GM19023 (cell line): Measurements from ENCODE around the gene ATP8B4.

ENCODE experiments used
- ATAC-seq: cut with Tn5 transposase; IDR thresholded peaks from one replicate; pipeline ENCODE4 v1.9.1; 2021; ENCODE audit warnings: mild to moderate bottlenecking, moderate library complexity; ENCODE audit not compliant: unreplicated experiment

ATP8B4 gene

DNA sequence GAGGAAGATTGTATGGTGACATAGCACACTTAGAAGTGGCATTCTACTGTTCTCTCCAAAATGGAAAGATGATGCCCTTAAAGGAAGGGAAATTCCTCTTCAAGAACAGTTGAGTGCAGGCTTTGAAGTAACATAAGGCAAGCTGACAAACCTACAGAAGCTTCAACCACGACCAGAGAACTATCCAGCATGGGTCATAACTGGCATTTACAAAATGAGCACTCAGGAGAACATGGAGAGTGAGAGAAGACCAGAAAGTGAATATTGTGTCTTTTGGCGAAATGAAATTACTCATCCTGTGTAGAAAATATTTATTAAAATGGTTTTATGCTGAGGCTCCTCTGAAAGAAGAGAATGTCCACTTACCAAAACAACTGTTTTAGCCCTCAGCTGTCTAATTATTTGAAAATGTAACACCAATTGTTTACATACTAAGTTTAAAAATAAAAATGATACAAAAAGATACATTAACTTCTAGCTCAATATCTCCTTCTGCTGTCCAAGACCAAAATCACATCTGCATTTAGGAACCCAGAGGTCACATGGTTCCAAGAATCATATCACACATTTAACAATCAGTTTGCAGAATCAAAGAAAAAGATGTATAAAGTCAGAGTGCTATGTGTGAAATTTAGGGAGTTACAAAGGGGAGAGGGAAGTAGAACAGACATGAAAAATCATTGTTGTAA is 216.9 kb downstream of the ATP8B4 start:
- no peak for ATAC-seq

GRCh38 chr15:49901321-49901720 is 217.7 kb downstream of the ATP8B4 start:
- ATAC-seq: no peak

GRCh38 chr15:49900903-49901235 is 218.2 kb downstream of the ATP8B4 start:
- no peak for ATAC-seq

DNA sequence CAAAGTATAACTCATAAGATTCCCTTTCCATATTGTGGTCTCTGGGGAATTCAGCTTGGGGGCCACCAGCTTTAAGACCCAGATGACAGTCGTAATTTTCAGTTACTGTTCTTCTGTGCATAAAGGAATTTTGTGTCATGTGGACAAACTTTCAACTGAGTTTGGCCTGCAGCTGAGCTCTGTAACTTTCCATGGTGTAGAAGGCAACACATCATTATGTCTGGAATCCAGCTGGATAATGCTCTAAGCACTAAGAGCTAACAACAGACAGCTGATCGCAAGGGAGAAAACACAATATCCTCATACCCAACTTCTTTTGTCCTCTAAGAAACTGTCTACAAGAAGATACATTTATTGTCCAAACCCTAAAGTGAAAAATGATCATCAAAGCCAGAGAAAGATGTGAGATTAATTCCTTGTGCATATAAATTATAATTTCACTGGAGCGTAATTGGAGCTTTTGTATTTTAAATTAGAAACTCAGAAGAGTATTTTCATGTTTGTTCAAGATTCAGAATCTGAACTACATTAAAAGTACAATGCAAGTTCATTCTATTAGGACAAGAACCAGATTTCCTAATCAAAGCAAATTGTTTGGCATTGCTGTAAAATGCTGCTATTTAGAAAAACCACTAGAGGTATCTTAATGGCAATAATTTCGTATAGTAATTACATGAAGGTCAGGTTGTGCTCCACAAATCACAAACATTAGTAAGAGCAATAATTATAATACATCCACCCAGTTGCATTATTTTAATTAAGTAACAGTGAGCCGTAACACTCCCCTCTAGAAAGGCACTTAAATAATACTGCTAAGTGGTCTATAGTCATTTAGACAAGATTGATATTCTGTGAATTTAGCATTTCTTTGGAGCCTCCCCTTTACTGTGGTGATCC is 218.8 kb downstream of the ATP8B4 start:
- no peak for ATAC-seq

- no peak for ATAC-seq
Observed at GRCh38 chr15:49898575-49899283, 220.3 kb downstream of the ATP8B4 start.

- ATAC-seq: no peak
Observed at GRCh38 chr15:49898097-49898496, 220.9 kb downstream of the ATP8B4 start.

- ATAC-seq: no peak
Observed at GRCh38 chr15:49895347-49896223, 223.4 kb downstream of the ATP8B4 start.

GRCh38 chr15:49890689-49891088 is 228.3 kb downstream of the ATP8B4 start:
- no peak for ATAC-seq

DNA sequence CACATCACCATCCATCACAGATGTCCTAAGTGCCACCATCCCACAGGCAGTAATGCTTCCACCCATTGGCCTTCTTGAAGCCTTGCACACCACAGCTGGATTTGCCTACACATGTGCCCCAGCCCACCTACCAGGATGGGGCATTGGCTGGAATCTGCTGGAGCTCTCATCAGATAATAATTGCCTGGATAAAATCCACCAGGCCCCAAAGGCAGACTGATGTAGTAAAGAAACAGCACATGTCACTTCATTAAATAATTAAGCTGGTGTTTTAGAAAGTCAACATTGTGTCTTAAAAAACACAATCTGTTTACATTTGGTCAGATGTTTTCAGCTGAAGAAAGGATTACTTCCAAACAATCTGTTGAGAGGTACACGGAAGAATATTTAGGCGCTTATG is 229.5 kb downstream of the ATP8B4 start:
- ATAC-seq: no peak

DNA sequence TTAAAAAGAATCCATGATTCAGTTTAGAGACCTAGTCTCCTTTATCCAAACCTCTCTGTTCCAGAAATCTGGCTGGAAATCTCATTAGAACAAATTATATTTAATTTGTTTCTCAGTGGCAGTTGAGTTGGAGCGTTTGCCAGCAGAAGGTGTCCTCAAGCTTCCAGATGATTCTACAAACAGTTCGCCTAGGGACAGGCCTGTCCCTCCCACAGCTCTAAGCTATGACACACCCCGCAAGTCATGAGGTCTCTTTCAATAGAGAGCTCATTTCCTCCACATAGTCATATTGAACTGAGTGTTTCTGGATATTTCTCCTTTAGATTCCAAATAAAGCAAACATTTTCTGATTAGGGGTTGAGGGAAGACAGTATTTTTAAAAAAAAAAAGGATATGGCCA is 230.3 kb downstream of the ATP8B4 start:
- ATAC-seq: no peak

DNA sequence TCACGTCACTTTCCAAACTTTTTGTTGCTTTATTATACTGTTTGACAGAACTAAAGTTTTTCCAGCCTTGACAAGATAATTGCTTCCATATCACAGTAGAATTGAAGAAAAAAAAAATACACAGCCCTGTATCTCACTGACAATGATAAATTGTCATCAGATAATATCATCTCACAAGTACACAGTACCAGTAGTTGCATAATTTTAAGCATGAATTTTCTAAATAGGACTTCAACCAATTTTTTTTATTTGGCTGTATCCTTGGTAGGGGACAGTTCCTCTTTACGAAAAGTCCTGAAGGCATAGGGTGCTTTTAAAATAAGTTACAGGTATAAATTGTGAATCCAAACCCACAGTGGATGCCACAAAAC is 230.7 kb downstream of the ATP8B4 start:
- ATAC-seq: no peak

DNA sequence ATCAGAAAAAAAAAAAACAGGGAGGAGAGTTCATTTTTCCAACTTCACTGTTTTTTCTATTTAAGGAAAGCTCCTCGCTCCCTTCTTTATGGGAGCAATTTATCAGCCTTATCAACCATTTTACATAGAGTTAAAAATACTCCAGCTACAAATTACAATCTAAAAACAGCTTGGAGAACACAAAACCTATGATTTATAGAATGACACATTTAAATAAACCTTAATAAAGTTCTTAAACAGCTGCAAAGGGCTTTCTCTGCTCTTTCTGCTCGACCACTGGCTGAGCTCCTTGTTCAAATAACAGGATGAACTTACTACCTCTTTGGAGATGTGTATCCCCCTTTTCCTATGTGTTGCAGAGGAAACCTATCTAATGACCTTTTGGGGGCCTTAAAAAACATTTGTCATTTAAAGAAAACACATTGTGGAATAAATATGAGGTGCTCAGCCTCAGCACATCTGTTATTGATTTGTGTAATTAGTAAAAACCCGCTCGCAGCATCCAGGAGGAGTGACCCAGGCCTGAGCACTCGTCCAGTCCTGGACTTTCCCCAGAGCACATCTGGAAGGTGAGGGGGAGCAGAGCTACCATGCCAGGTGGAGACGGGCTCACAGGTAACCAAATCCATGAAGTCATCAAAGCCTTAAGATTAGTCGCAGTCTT is 231.2 kb downstream of the ATP8B4 start:
- no peak for ATAC-seq

DNA sequence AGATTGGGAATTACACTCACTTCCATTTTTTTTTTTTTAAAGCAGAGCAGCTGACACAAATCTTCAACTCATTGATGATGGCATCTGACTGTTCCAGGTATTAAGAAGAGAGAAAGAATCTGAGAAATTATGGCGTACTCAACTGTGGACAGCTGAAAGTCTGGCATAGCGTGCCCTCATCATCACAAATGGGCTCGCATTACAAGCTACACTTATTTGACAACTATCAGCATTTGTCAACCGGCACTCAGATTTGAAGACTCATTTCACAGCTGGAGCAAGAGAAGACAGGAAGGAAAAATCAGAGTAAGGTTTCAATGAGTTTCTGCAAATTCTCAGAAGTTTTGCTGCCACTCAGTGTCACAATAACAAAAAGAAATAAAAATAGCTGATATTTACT is 235.9 kb downstream of the ATP8B4 start:
- ATAC-seq: no peak

- ATAC-seq: no peak
Observed at GRCh38 chr15:49881866-49882265, 237.2 kb downstream of the ATP8B4 start.

- ATAC-seq: no peak
Observed at GRCh38 chr15:49881433-49881832, 237.6 kb downstream of the ATP8B4 start.

GRCh38 chr15:49877873-49878521 is 241.0 kb downstream of the ATP8B4 start:
- no peak for ATAC-seq

DNA sequence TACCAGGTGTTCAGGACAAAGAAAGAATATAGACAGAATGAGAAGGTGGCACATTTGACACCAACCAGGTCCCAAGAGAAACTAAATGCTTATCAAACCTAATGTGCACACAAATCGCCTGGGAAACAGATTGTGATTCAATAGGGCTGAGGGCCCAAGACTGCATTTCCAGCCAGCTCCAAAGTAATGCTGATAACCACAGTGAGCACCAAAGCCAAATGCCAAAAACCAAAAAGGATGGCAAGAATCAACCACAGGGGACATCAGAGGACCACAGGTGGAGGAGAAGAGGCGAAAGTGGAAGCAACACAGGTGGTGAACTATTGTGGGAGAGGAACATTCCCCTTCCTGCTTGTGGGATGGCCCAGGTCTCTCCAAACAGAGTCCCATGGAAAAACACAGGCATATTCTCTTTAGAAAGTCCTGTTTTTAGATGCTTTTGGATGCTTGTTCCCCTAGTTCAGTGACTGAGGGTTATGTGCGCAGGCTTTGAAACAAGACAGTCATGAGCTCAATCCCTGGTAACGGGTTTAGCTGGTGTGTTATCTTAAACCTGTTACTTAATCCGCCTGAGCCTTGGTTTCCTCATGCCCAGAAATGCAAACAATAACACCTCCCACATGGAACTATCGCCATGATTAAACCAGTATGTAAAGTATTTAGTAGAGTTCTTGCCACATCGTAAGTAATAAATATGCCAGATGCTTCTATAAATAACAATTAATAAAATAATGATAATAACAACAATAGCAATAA is 241.7 kb downstream of the ATP8B4 start:
- no peak for ATAC-seq

DNA sequence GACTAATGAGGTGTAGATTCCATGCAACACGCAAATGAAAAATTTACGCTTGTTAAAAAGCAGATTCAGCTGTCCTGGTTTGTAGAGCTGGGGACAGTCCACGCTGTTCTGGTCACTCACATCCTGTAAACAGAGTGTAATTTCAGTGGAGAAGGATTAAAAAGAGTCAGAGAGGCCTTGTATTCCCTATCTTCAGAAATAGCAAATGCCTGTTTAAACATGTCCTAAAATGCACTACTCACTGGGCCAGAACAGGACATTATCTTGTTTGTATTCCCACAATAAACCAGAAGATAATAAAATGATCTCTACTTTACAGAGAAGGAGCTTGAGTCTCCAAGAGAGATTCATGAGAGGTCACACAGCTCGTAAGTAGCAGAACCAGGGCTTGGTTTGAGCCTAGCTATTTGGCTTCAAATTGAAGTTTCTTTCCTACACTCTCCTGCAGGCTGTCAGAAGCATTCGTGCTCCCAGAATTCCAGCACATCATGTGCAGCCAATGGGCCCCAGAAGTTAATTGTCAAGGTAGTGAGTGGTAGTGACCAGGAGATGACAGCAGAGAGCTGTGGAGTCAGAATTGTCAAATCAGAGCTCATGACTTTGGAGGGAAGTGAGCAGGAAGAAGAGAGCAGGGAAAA is 242.5 kb downstream of the ATP8B4 start:
- no peak for ATAC-seq

GRCh38 chr15:49875392-49875791 is 243.6 kb downstream of the ATP8B4 start:
- no peak for ATAC-seq
